Mesothelial cell of epicardium (in vitro differentiated cells): ENCODE data around the gene FREM3. TPM values are rescaled to one million over a fixed set of nuclear protein-coding genes. Genes with fewer than 3 reads are reported as not detected.

Experiments
- DNase-seq, 2 experiments: peaks; one replicate each; pipeline ENCODE4 v3.0.0; 2021; ENCODE audit warnings: low spot score in 2 of 2; ENCODE audit not compliant: unreplicated experiment in 2 of 2
- H3K27ac Mint-ChIP-seq: 2 replicates; pipeline ENCODE4 v1.8.0; 2021; ENCODE audit warnings: mixed read lengths
- H3K27me3 Mint-ChIP-seq: 2 replicates; pipeline ENCODE4 v1.8.0; 2021; ENCODE audit warnings: low read depth, mixed read lengths
- H3K36me3 Mint-ChIP-seq: 2 replicates; pipeline ENCODE4 v1.8.0; 2021; ENCODE audit warnings: mixed read lengths
- H3K4me1 Mint-ChIP-seq: 2 replicates; pipeline ENCODE4 v1.8.0; 2021; ENCODE audit warnings: mixed read lengths
- H3K4me3 Mint-ChIP-seq: 2 replicates; pipeline ENCODE4 v1.8.0; 2021; ENCODE audit warnings: mild to moderate bottlenecking, moderate library complexity, mixed read lengths
- H3K9me3 Mint-ChIP-seq: 2 replicates; pipeline ENCODE4 v1.8.0; 2021; ENCODE audit warnings: mixed read lengths
- total RNA-seq: library from RNA; stranded (reverse); gene quantifications from 3 replicates; pipeline ENCODE4 v1.2.1, GENCODE V29; 2021
- TF ChIP-seq, protein P1 (sequence below): fragments of 200-600 bp; sonication (generic); IDR thresholded peaks from one replicate; pipeline ENCODE4 v1.5.0; 2021; ENCODE audit warnings: antibody characterized with exemption; ENCODE audit not compliant: unreplicated experiment

The FREM3 gene
- total RNA-seq, 1 donor from 2014 or later = not detected

- TF ChIP-seq, protein P1, sequence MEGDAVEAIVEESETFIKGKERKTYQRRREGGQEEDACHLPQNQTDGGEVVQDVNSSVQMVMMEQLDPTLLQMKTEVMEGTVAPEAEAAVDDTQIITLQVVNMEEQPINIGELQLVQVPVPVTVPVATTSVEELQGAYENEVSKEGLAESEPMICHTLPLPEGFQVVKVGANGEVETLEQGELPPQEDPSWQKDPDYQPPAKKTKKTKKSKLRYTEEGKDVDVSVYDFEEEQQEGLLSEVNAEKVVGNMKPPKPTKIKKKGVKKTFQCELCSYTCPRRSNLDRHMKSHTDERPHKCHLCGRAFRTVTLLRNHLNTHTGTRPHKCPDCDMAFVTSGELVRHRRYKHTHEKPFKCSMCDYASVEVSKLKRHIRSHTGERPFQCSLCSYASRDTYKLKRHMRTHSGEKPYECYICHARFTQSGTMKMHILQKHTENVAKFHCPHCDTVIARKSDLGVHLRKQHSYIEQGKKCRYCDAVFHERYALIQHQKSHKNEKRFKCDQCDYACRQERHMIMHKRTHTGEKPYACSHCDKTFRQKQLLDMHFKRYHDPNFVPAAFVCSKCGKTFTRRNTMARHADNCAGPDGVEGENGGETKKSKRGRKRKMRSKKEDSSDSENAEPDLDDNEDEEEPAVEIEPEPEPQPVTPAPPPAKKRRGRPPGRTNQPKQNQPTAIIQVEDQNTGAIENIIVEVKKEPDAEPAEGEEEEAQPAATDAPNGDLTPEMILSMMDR = no peak
- H3K4me1 Mint-ChIP-seq = no peaks in the 10 kb centered on the region
- no peak overlapping the region for H3K4me3 Mint-ChIP-seq
- no peak overlapping the region for H3K27ac Mint-ChIP-seq
- H3K27me3 Mint-ChIP-seq = no peaks in the 10 kb centered on the region
- H3K36me3 Mint-ChIP-seq = no peaks in the 10 kb centered on the region
- H3K9me3 Mint-ChIP-seq = peaks cover 9% of the 10 kb centered on the region
- no peak for DNase-seq
Observed at GRCh38 chr4:143658336-143658735, 42.1 kb downstream of the FREM3 start.

GRCh38 chr4:143654571-143654970, 45.9 kb downstream of the FREM3 start:
- H3K36me3 Mint-ChIP-seq = no peaks in the 10 kb centered on the region
- no peak overlapping the region for H3K27ac Mint-ChIP-seq
- no peaks in the 10 kb centered on the region for H3K9me3 Mint-ChIP-seq
- H3K4me1 Mint-ChIP-seq = no peaks in the 10 kb centered on the region
- TF ChIP-seq, protein P1 = no peak
- DNase-seq = no peak
- H3K27me3 Mint-ChIP-seq = no peaks in the 10 kb centered on the region
- no peak overlapping the region for H3K4me3 Mint-ChIP-seq

GRCh38 chr4:143653031-143653430, 47.4 kb downstream of the FREM3 start:
- Mint-ChIP-seq H3K27ac (no peak overlapping the region), H3K4me1 (no peaks in the 10 kb centered on the region), H3K9me3 (peaks cover 6% of the 10 kb centered on the region), H3K36me3 (no peaks in the 10 kb centered on the region), H3K27me3 (no peaks in the 10 kb centered on the region), H3K4me3 (no peak overlapping the region)
- TF ChIP-seq, protein P1 = no peak
- DNase-seq = no peak

DNA sequence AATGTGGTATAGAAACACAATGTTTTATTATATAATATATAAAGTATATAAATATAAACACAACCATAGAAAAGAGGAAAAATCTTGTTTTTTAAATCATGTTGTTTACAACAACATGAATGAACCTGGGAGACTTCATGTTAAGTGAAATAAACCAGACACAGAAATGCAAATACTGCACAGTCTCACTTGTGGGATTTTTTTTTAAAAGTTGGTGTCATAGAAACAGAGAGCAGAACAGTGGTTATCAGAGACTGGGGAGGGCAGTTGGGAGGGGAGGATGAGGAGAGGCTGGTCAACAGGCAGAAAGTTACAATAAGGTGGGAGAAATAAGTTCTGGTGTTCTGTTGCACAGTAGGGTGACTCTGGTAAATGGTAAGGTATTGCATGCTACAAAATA, 57.1 kb downstream of the FREM3 start:
- no peak for DNase-seq
- Mint-ChIP-seq H3K27me3 (peaks cover 21% of the 10 kb centered on the region), H3K36me3 (no peaks in the 10 kb centered on the region), H3K4me3 (no peak overlapping the region), H3K4me1 (peaks cover 3% of the 10 kb centered on the region), H3K9me3 (peaks cover 27% of the 10 kb centered on the region), H3K27ac (no peak overlapping the region)
- TF ChIP-seq, protein P1 = no peak

- H3K4me1 Mint-ChIP-seq = peaks cover 3% of the 10 kb centered on the region
Observed at GRCh38 chr4:143642611-143643010, 57.9 kb downstream of the FREM3 start.

More at GRCh38 chr4:143642611-143643010, 57.9 kb downstream of the FREM3 start:
- Mint-ChIP-seq H3K27ac (no peak overlapping the region), H3K27me3 (peaks cover 28% of the 10 kb centered on the region), H3K36me3 (no peaks in the 10 kb centered on the region), H3K9me3 (peaks cover 20% of the 10 kb centered on the region), H3K4me3 (no peak overlapping the region)
- TF ChIP-seq, protein P1 = no peak
- no peak for DNase-seq
